ENCODE results near the gene SCRN3.
"Not testable (repeated sequence)": the region's sequence is repeated elsewhere in the genome, so short reads cannot be mapped to it uniquely, and the experiment has no call there.

The SCRN3 gene

GRCh38 chr2:174395284-174395968 is at the start of gene SCRN3:
SCRN3 (plus strand) TSS chr2:174395730; CDS start chr2:174398284, 2,554 bp downstream.
- H3K4me3 Mint-ChIP-seq, result peak within 1 kb of the TSS; percentile 96 to 99 (median 96)
- peak within 1 kb of the TSS; percentile 95 to 100 (median 98) for H3K27ac Mint-ChIP-seq
- no peak for TF ChIP-seq CTCF (IDR thresholded peaks at IDR 0.05; ENCODE audit: unreplicated experiment in 3 of 3)
- no peaks in the 10 kb centered on the region for H3K9me3 Mint-ChIP-seq
- H3K4me1 Mint-ChIP-seq, result peaks cover 36% of the 10 kb centered on the region
- no peaks in the 10 kb centered on the region for H3K27me3 Mint-ChIP-seq (ENCODE audit: low read depth)
- peaks cover 21% of the 10 kb centered on the region for H3K36me3 Mint-ChIP-seq (ENCODE audit: low read depth)

GRCh38 chr2:174350018-174350417 is 45.5 kb upstream of the SCRN3 start:
- peaks cover 17% of the 10 kb centered on the region for H3K36me3 Mint-ChIP-seq (ENCODE audit: low read depth)
- no peaks in the 10 kb centered on the region for H3K4me1 Mint-ChIP-seq
- no peaks in the 10 kb centered on the region for H3K9me3 Mint-ChIP-seq
- no peak overlapping the region for H3K27ac Mint-ChIP-seq
- no peak overlapping the region for H3K4me3 Mint-ChIP-seq
- peaks cover 19% of the 10 kb centered on the region for H3K27me3 Mint-ChIP-seq (ENCODE audit: low read depth)
- TF ChIP-seq CTCF (IDR thresholded peaks at IDR 0.05; ENCODE audit: unreplicated experiment in 3 of 3), result peak; percentile 32 to 47 (median 35)

GRCh38 chr2:174350593-174351181 is 44.8 kb upstream of the SCRN3 start:
- peaks cover 19% of the 10 kb centered on the region for H3K36me3 Mint-ChIP-seq (ENCODE audit: low read depth)
- no peak overlapping the region for H3K27ac Mint-ChIP-seq
- no peak for TF ChIP-seq CTCF (IDR thresholded peaks at IDR 0.05; ENCODE audit: unreplicated experiment in 3 of 3)
- no peak overlapping the region for H3K4me3 Mint-ChIP-seq
- H3K4me1 Mint-ChIP-seq, result no peaks in the 10 kb centered on the region
- no peaks in the 10 kb centered on the region for H3K9me3 Mint-ChIP-seq
- H3K27me3 Mint-ChIP-seq (ENCODE audit: low read depth), result peaks cover 12% of the 10 kb centered on the region

GRCh38 chr2:174353004-174353403 is 42.5 kb upstream of the SCRN3 start:
- peaks cover 13% of the 10 kb centered on the region for H3K36me3 Mint-ChIP-seq (ENCODE audit: low read depth)
- no peaks in the 10 kb centered on the region for H3K4me1 Mint-ChIP-seq
- no peak for TF ChIP-seq CTCF (IDR thresholded peaks at IDR 0.05; ENCODE audit: unreplicated experiment in 3 of 3)
- H3K9me3 Mint-ChIP-seq, result no peaks in the 10 kb centered on the region
- no peak overlapping the region for H3K27ac Mint-ChIP-seq
- H3K27me3 Mint-ChIP-seq (ENCODE audit: low read depth), result no peaks in the 10 kb centered on the region
- H3K4me3 Mint-ChIP-seq, result no peak overlapping the region

GRCh38 chr2:174356347-174356746 is 39.2 kb upstream of the SCRN3 start:
- Mint-ChIP-seq H3K36me3 (ENCODE audit: low read depth) (peaks cover 23% of the 10 kb centered on the region), H3K4me3 (no peak overlapping the region), H3K4me1 (no peaks in the 10 kb centered on the region), H3K9me3 (peaks cover 3% of the 10 kb centered on the region), H3K27ac (no peak overlapping the region), H3K27me3 (ENCODE audit: low read depth) (no peaks in the 10 kb centered on the region)
- TF ChIP-seq CTCF (IDR thresholded peaks at IDR 0.05; ENCODE audit: unreplicated experiment in 3 of 3), result no peak

DNA sequence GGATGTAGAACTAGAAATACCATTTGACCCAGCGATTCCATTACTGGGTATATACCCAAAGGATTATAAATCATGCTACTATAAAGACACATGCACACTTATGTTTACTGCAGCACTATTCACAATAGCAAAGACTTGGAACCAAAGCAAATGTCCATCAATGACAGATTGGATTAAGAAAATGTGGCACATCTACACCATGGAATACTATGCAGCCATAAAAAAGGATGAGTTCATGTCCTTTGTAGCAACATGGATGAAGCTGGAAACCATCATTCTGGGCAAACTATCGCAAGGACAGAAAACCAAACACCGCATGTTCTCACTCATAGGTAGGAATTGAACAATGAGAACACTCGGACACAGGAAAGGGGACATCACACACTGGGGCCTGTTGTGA is 35.9 kb upstream of the SCRN3 start:
- H3K36me3 Mint-ChIP-seq (ENCODE audit: low read depth), result peaks cover 48% of the 10 kb centered on the region
- H3K27ac Mint-ChIP-seq; H3K4me3 Mint-ChIP-seq; H3K4me1 Mint-ChIP-seq; H3K27me3 Mint-ChIP-seq (ENCODE audit: low read depth): not testable (repeated sequence)
- peaks cover 19% of the 10 kb centered on the region for H3K9me3 Mint-ChIP-seq

Measured in nephron (organoid).